Measurements from ENCODE around the gene TRIM62. TPM values are rescaled to one million over a fixed set of nuclear protein-coding genes. Genes with fewer than 3 reads are reported as not detected.

TRIM62 gene
- total RNA-seq, result 4.4 TPM
- long read RNA-seq, partial matches to known transcripts, result 1 of 5 reads
- long read RNA-seq, other reads (novel, unspliced or antisense), result 3 of 5 reads

DNA sequence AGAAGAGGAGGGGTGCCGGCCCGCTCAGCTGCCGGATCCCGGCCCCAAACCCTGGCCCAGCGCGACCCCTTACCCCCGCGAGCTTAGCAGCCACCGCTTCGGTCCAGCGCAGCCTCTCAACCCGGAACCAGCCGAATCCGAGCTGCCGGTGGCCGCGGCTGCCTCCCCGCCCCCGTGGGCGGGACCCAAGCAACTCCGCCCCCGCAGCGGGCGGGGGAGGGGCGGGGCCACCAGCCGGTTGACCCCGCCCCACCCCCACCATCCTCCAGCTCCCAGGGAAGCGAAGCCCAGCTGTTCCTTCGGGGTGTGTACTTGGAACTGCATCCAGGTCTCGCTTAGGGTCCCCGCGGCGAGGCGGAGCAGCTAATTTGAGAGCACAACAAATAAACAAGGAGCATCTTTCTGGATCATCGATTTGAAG, at the start of gene TRIM62:
Gene TRIM62, minus strand, starts transcription at position 123 of the 421 bp plus-strand sequence. CDS start 611 bp downstream, outside the sequence.
- peak; percentile 94 for DNase-seq (ENCODE audit: low spot score)

- no peak for DNase-seq (ENCODE audit: low spot score)
Observed at GRCh38 chr1:33231166-33231565, 49.3 kb upstream of the TRIM62 start.

DNA sequence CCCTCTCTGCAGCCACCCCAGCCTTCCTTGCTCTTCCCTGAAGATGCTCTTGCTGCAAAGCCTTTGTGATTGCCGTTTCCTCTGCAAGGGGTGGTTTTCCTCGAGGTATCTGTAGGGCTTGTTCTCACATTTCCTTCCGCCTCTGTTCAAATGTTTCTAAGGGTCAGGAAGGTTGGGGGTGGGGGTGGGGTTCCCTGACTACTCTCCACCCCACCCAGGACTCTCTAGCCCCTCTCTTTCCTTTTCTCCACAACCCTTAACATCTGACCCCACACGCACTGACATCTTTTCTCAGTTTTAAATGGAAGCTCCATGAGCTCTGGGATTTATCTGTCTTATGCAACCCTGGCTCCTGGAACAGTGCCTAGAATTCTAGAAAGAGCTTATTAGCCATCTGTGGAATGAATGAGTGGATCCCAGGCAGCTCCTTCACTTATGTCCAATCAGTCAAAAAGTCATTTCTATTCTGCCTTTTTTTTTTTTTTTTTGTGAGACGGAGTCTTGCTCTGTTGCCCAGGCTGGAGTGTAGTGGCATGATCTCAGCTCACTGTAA, 47.2 kb upstream of the TRIM62 start:
- no peak for DNase-seq (ENCODE audit: low spot score)

GRCh38 chr1:33225586-33225985, 43.7 kb upstream of the TRIM62 start:
- no peak for DNase-seq (ENCODE audit: low spot score)

DNA sequence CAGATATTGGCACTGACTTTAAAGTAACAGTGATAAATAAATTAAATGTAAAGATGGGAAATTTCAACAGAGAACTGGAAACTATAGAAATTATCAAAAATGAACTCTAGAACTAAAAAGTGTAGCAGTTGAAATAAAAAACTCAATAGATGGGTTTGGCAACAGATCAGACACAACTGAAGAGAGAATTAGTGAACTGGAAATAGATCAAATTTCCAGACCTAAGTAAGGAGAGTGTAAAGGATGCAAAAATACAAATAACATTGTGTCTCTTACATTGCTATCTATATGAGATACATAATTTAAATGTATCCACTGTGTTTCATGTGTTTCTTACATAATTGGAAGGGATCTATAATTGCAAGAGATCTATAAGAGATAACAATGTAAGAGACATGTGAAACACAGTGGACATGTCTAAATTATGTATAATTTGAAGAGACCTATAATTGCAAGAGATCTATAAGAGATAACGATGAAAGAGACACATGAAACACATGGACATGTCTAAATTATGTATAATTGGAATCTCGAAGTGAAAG, 42.4 kb upstream of the TRIM62 start:
- no peak for DNase-seq (ENCODE audit: low spot score)

DNA sequence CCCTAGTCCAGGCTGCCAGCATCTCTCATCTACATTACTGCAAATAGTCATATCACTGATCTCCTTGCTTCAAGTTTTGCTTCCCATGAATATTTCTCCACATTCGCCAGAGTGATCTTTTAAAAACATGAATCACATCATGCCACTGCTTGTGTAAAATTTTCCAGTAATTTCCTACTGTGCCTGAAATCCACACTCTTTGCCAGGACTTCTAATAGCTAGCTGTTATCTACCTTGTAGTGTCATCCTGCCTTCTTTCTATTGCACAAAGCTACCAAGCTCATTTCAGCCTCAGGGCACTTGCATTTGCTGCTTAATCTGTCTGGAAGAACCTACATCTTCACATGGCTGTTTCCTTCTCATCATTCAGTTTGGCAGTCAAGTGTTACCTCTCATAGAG, 40.5 kb upstream of the TRIM62 start:
- no peak for DNase-seq (ENCODE audit: low spot score)

GRCh38 chr1:33221385-33221758, 39.5 kb upstream of the TRIM62 start:
- no peak for DNase-seq (ENCODE audit: low spot score)

DNA sequence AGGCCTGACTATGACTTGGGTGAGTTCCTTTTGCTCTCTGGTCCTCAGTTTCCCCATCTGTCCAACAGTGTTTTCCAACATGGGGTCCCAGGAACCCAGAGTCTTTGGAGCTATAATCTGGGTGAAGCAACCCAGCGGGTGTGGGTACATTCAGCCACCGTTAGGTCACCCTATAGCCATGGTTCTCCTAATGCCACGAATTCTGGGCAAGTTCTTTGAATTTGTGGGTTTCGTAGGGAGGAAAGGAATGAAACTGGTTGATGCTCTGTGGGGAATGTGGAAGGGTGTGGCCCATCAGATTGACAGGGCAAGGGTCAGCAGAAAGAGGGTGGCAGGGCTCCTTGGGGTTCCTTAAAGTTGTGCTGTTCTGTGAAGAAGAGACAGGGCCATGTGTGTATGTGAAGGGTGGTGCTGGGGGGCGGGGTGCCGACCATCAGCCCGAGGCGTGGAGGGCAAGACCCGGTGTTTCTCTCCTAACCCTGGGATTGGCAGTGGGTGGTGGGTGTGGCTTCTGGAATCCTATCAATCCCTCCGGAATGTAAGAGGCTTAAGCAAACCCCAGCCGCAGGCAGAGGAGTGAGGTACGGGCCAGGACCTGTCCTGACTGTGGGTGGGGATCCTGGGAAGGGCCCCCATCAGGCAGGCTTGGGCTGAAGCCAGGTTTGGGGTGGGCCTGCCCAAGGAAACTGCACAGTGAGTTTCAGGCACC, 39.0 kb upstream of the TRIM62 start:
- DNase-seq (ENCODE audit: low spot score), result no peak

GRCh38 chr1:33219886-33220661, 38.2 kb upstream of the TRIM62 start:
- DNase-seq (ENCODE audit: low spot score), result no peak

GRCh38 chr1:33211972-33212371, 30.1 kb upstream of the TRIM62 start:
- no peak for DNase-seq (ENCODE audit: low spot score)

GRCh38 chr1:33206340-33206739, 24.5 kb upstream of the TRIM62 start:
- DNase-seq (ENCODE audit: low spot score), result no peak

- no peak for DNase-seq (ENCODE audit: low spot score)
Observed at GRCh38 chr1:33195556-33195955, 13.7 kb upstream of the TRIM62 start.

DNA sequence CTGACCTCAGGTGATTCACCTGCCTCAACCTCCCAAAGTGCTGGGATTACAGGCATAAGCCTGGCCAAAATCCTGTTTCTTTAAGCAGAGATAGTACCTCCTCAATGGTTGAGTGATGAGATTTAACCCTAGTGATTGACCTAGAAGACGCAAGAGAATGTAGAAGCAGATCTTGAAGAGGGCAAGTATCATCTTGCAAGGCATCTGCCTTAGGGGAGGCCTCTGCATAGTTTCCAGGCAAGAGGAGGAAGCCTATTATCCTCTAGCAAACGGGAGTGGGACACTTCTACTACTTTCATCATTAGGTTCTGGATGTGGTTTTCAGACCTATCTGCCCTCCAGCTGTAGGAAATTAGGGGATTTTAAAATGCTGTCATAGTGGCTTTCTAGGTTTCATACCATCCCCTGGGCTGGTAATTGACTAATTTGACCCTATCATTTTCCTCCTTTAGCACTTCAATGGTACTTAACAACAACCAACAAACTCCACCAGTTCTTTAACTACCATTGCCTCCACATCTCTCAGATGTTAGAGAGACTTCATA, 10.0 kb upstream of the TRIM62 start:
- DNase-seq (ENCODE audit: low spot score), result no peak

- no peak for DNase-seq (ENCODE audit: low spot score)
Observed at GRCh38 chr1:33190701-33191100, 8.9 kb upstream of the TRIM62 start.

GRCh38 chr1:33188572-33189275, 6.9 kb upstream of the TRIM62 start:
- no peak for DNase-seq (ENCODE audit: low spot score)

DNA sequence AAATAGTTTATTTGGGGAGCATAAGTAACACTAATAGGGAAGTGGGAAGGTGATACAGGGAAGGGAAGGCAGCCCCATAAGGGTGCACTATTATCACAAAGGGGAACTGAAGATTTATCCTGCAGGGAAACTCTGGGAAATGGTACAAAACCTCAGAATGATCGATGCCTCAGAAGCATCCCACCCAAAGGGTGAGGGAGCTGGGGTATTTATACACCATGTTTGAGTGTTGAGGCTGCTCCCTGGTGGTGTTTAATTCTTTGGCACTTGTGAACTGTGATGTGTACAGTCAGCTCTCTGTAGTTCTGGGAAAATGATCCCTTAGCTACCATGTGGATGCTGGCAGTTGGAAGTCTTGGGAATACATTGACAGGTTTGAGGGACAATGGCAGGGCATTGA, 5.1 kb upstream of the TRIM62 start:
- no peak for DNase-seq (ENCODE audit: low spot score)

GRCh38 chr1:33185541-33185940, 3.7 kb upstream of the TRIM62 start:
- DNase-seq (ENCODE audit: low spot score), result no peak

- no peak for DNase-seq (ENCODE audit: low spot score)
Observed at GRCh38 chr1:33183306-33183705, 1.5 kb upstream of the TRIM62 start.

GRCh38 chr1:33182896-33183295, 1.1 kb upstream of the TRIM62 start:
- no peak for DNase-seq (ENCODE audit: low spot score)

DNA sequence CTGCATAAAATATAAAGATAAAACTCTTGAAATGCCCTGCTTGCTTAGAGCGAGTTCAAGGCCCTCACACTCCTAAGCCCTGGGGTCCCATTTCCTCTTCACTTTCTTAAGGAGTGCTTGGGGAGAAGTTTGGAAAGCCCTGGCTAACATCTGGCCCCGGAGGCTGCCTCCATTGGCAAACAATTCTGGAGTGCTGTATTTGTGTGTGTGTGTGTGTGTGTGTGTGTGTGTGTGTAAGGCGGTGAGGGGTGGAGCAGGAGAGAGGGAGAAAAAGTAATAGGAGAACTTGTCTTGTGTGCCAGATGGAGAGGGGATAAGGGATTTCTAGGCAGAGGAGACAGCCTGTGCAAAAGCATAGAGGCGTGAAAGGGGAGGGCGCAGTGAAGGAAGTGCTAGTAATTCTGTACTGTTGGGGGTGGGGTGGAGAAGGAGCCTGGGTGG, 578 bp upstream of the TRIM62 start:
- no peak for DNase-seq (ENCODE audit: low spot score)

Measured in mesenteric fat pad (tissue), 1 donor.